Measurements from ENCODE around the gene EPS15. TPM values are rescaled to one million over a fixed set of nuclear protein-coding genes. Genes with fewer than 3 reads are reported as not detected.
"Not testable (repeated sequence)": the region's sequence is repeated elsewhere in the genome, so short reads cannot be mapped to it uniquely, and the experiment has no call there.

EPS15 gene
- total RNA-seq, 2 donors from 2014 or later, result 123 to 197 TPM

DNA sequence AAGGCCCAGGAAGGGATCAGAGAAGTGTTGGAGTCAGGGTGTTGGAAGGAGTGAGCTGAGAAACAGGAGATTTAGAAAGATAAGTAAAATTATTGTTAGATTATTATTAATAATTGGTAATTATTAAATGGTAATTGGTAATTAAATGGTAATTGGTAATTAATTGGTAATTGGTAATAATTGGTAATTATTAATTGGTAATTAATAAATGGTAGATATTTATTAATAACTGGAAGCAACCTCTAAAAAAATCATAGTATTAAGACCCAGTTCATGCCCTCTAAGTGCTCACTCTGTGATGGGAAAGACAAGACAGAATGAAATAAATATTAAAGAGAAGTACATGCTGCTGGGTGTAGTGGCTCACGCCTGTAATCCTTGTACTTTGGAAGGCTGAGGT is 13.8 kb upstream of the EPS15 start:
- H3K4me1 ChIP-seq (ENCODE audit: control insufficient read depth in 1 of 2, low read depth in 2 of 2), result no peaks in the 10 kb centered on the region
- TF ChIP-seq, protein P1, sequence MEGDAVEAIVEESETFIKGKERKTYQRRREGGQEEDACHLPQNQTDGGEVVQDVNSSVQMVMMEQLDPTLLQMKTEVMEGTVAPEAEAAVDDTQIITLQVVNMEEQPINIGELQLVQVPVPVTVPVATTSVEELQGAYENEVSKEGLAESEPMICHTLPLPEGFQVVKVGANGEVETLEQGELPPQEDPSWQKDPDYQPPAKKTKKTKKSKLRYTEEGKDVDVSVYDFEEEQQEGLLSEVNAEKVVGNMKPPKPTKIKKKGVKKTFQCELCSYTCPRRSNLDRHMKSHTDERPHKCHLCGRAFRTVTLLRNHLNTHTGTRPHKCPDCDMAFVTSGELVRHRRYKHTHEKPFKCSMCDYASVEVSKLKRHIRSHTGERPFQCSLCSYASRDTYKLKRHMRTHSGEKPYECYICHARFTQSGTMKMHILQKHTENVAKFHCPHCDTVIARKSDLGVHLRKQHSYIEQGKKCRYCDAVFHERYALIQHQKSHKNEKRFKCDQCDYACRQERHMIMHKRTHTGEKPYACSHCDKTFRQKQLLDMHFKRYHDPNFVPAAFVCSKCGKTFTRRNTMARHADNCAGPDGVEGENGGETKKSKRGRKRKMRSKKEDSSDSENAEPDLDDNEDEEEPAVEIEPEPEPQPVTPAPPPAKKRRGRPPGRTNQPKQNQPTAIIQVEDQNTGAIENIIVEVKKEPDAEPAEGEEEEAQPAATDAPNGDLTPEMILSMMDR (IDR thresholded peaks at IDR 0.05), result no peak
- no peak overlapping the region for H3K4me3 ChIP-seq
- DNase-seq (ENCODE audit: low spot score) (no peak), ATAC-seq (ENCODE audit: insufficient number of reproducible peaks, low FRiP score, low read depth) (no peak)
- no peaks in the 10 kb centered on the region for H3K27me3 ChIP-seq (replicated peaks; ENCODE audit: insufficient read depth)
- H3K9me3 ChIP-seq, result no peaks in the 10 kb centered on the region
- no peak overlapping the region for H3K27ac ChIP-seq
- no peaks in the 10 kb centered on the region for H3K36me3 ChIP-seq

DNA sequence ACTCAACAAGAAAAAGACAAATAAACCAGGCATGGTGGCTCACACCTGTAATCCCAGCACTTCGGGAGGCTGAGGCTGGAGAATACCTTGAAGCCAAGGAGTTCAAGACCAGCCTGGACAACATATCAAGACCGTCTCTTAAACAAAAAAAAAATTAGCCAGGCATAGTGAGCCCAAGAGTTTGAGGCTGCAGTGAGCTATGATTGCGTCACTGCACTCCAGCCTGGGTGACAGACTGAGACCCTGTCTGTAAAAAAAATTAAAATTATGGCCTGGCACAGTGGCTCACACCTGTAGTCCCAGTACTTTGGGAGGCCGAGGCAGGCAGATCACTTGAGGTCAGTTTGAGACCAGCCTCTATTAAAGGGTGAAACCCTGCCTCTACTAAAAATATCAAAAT is 11.4 kb upstream of the EPS15 start:
- not testable (repeated sequence) for H3K36me3 ChIP-seq; H3K4me1 ChIP-seq (ENCODE audit: control insufficient read depth in 1 of 2, low read depth in 2 of 2); ATAC-seq (ENCODE audit: insufficient number of reproducible peaks, low FRiP score, low read depth); H3K27me3 ChIP-seq (replicated peaks; ENCODE audit: insufficient read depth); H3K4me3 ChIP-seq; DNase-seq (ENCODE audit: low spot score); H3K9me3 ChIP-seq; H3K27ac ChIP-seq

DNA sequence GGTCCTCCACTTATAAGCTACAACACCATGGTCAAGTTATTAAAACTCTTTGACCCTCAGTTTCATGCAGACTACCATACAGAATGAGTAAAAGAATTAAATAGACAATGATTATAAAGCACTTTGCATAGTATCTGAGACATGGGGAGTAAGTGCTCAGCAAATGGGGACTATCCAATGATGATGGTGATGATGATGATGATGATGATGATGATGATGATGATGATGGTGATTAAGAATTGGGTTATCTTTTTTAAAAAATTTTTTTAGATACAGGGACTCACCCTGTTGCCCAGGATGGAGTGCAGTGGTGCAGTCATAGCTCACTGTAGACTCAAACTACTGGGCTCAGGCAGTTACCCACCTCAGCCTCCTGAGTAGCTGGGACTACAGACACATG is 8.1 kb upstream of the EPS15 start:
- H3K27me3 ChIP-seq (replicated peaks; ENCODE audit: insufficient read depth), result no peaks in the 10 kb centered on the region

DNA sequence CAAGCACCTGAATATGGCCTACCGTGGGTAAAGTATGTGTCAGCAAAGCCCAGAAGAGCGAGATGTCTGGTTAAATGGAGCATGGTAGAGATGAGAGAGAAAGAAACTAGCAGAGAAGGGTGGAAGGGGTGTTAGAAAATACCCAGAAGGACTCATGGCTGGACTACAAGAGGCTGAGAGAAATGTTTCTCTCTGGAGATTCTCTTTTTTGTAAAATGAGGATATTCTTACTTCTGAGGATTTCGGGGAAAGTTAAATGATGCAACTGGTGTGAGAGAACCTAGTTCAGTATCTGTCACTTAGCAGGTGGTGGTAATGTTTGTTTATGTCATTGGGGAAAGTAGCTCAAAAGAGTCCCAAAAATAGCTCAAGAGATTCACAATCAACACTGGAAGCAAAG is 7.2 kb upstream of the EPS15 start:
- Histone ChIP-seq H3K36me3 (no peaks in the 10 kb centered on the region), H3K27ac (no peak overlapping the region), H3K4me3 (no peak overlapping the region), H3K27me3 (replicated peaks; ENCODE audit: insufficient read depth) (no peaks in the 10 kb centered on the region), H3K9me3 (no peaks in the 10 kb centered on the region), H3K4me1 (ENCODE audit: control insufficient read depth in 1 of 2, low read depth in 2 of 2) (no peaks in the 10 kb centered on the region)
- ATAC-seq (ENCODE audit: insufficient number of reproducible peaks, low FRiP score, low read depth) (no peak), DNase-seq (ENCODE audit: low spot score) (no peak)
- TF ChIP-seq, protein P1 (IDR thresholded peaks at IDR 0.05), result no peak

More for the DNA sequence above, 8.1 kb upstream of the EPS15 start:
- Histone ChIP-seq H3K27ac (no peak overlapping the region), H3K4me3 (no peak overlapping the region), H3K9me3 (no peaks in the 10 kb centered on the region), H3K4me1 (ENCODE audit: control insufficient read depth in 1 of 2, low read depth in 2 of 2) (no peaks in the 10 kb centered on the region), H3K36me3 (no peaks in the 10 kb centered on the region)
- ATAC-seq (ENCODE audit: insufficient number of reproducible peaks, low FRiP score, low read depth) (no peak), DNase-seq (ENCODE audit: low spot score) (no peak)
- TF ChIP-seq, protein P1 (IDR thresholded peaks at IDR 0.05), result no peak

DNA sequence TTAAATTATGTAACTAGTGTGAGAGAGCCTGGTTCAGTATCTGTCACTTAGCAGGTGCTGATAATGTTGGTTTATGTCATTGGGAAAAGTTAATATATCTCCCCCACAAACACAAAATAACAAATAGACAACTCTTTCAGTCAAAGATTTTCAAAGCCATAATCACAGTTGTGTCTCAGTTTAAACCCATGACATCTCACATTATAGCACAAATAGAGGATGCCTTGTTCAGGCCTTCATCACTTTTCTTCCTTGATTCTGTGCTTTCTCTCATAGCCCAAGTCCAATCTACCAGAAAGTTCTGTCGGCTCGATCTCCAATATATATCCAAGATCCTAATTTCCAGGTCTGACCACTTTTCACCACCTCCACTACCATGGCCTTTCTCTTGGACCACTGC is 6.2 kb upstream of the EPS15 start:
- DNase-seq (ENCODE audit: low spot score), result no peak
- TF ChIP-seq, protein P1 (IDR thresholded peaks at IDR 0.05), result no peak
- Histone ChIP-seq H3K27ac (no peak overlapping the region), H3K4me3 (no peak overlapping the region), H3K36me3 (no peaks in the 10 kb centered on the region), H3K4me1 (ENCODE audit: control insufficient read depth in 1 of 2, low read depth in 2 of 2) (no peaks in the 10 kb centered on the region), H3K27me3 (replicated peaks; ENCODE audit: insufficient read depth) (no peaks in the 10 kb centered on the region), H3K9me3 (no peaks in the 10 kb centered on the region)
- ATAC-seq (ENCODE audit: insufficient number of reproducible peaks, low FRiP score, low read depth), result no peak

DNA sequence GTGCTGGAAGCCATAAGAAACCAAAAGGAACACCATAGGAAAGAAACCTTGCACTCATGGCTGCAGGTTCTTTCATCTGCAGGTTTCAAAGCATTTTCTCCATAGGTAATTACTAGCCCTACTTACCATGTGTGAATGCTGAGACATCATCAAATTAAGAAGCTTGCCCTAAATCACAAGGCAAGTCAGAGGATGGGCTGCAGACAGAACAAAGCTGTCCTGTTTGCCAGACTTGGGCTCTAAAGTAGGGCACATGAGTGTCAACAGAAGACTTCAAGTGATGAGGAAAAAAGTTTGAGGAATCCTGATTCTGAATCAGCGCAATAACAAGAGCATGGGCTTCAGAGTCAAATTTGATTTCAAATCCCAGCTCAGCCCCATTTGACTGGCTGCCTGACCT is 5.8 kb upstream of the EPS15 start:
- Histone ChIP-seq H3K9me3 (no peaks in the 10 kb centered on the region), H3K36me3 (no peaks in the 10 kb centered on the region), H3K27me3 (replicated peaks; ENCODE audit: insufficient read depth) (no peaks in the 10 kb centered on the region), H3K27ac (no peak overlapping the region), H3K4me1 (ENCODE audit: control insufficient read depth in 1 of 2, low read depth in 2 of 2) (no peaks in the 10 kb centered on the region), H3K4me3 (no peak overlapping the region)
- ATAC-seq (ENCODE audit: insufficient number of reproducible peaks, low FRiP score, low read depth) (no peak), DNase-seq (ENCODE audit: low spot score) (no peak)
- TF ChIP-seq, protein P1 (IDR thresholded peaks at IDR 0.05), result no peak

Measured in thoracic aorta (tissue), 2 donors.